ENCODE measurements around the gene PHOX2A.
A peak's percentile ranks its signal among the peaks of the same experiment; 100 is the strongest.

PHOX2A gene

DNA sequence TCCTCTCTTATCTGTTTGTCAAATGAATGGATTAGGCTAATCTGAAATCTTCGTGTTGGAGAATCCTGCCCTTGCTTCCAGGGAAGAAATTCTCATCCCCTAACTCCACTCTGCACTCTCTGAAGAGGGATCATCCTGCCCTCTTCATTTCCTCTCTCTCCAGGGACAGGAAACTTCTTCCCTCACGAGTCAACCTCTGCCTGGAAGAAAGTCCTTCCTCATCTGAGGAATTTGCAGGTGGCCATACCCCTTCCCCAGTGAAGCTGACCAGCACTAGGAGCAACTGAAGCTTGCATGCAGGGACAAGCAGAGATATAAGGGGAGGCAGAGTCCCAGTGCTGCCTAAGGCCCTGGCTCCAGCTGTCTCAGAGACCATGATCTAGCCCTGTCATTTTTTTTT, 3.6 kb upstream of the PHOX2A start:
- DNase-seq = no peak

DNA sequence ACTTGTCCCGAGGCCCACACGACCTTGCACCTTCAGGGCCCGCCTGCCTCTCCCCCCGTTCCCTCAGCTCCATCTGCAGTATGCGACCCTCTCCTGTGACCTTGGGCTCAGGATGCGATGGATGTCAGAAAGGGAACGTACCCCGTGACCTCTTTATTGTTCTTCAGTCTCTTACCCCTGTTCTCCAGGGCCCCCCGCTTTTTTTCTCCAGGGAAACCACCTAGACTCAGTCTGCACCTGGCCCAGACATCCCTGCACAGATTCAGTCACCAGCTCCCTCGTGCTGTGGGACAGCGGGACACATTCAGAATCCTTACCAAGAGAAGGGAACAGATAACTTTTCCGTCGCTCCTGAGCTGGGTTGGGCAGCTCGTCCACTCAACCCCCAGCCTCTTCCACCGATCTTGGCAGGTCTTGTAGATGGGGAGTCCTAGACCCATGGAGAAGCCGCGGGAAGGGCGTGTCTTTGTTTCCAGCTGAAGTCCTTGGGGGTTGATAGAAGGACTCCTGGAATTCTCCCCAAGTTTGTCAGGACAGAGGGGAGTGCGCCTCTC, 1.4 kb upstream of the PHOX2A start:
- peak in 1 of 2 donors; percentile 5 for DNase-seq

DNA sequence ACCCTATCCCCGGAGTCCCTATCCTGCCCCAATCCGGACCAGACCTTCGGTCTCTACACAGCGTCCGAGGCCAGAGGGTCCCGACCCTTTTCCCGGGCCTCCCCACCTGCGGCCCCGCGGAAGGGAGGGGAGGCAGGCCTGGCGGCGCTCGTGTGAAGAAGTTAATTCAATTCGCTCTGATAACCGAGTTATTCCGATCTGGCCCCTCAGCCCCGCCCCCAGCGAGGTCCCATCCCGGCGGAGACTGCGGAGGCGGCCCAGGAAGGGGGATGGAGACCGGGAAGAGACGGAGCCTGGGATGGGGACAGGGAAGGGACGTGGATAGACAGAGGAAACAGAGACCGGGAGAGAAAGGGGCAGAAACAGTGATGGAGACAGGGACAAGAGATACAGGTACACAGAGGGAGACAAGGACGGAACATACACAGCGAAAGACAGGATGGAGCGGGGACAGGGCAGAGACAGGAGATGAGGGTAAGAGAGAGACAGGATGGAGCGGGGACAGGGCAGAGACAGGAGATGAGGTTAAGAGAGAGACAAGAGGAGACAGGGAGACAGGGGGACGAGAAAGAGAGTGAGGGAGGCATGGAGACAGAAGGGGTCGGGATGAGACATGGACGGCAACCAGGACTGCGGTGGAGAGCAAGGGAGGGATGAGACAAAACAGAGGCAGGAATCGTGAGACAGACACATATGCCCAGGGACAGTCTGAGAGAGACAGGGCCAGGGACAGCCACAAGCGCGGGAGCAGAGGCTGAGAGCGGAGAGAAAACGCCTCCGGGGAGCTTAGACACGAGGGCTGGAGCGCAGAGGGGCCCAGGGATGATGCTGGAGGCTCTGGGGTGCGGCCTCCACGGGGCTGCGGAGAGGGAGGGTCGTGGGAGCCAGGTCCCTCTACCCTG, 636 bp upstream of the PHOX2A start:
- peak in 1 of 2 donors; percentile 10 for DNase-seq

DNA sequence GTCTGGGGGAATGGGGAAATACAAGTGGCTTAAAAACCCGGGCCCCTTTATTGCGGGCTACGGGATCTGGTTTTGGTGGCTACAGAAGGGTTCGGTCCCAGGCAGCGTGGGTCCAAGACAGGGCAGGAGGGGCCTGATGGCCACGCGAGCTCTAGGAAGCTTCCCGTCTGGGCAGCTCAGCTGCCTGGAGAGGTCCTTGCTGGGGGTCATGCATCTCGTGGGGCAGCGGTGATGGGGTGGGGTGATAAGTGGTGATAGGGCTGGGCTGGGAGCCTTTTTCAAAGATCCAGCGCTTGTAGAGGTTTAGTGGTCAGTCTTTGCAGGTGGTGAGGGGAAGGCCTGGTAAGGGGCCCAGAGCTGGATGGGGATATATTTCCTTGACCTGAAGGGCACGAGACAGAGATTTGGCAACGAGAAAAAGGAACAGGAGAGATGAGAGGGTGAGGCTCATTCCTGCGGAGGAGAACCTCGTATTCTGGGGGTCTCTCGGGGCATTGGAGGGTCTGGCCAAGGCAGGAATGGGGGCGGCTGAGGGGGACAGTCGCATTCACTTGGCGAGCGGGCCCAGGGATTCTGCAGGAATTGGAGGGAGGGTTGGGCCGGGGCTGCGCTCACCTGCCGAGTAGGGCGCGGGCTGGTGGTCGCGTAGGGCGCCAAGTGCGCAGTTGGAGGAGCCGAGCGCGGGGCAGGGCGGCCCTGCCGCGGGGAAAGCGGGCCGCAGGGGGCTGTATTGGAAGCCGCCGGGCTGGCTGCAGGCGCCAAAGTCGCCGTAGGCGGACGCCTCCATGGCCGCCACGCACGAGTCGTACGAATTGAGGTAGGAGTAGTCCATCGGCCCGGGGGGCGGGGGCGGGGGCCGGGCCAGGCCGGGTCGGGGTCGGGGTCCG, 560 bp downstream of the PHOX2A start:
- peak in 1 of 2 donors; percentile 8 for DNase-seq

DNA sequence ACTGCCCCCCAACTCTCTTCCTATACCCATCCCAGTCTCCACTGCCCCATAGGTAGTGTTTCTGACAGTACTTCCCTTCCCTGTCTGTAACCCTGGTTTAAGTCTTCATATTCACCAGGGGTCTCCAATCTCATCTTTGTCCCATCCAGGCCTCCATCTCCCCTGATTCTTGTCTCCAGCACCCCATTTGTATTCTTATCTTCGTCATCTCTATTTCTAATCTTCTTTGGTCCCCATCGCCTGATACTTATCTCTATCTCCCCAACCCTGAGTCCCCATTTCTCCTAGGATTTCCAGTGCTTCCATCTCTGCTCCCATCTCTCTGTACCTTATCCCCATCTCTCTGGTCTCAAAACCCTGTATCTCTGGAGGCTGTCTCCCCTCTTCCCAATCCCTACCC, 1.8 kb downstream of the PHOX2A start:
- DNase-seq = no peak

DNA sequence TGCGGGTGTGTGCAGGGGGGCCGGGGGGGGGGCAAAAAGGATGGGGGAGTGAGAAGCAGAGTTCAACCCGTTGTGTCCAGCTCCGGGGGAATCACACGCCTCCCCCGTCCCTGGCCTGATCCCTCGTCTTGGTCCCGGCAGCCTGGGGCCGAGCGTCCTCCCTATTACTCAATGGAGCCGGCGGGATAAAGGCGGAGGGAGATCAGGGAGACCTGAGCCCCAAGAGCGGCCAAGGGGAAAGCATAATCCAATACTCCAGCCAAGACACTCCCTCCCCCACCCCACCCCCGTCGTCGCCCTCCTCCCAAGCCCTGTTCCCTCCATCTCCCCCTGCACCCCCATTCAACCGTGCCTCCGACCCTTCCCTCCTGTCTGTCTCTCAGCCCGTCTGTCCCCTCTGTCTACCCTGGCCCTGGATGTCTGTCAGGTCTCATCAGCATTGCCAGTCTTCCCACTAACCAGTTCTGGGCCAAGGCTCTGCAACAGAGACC, 2.6 kb downstream of the PHOX2A start:
- DNase-seq = no peak

DNA sequence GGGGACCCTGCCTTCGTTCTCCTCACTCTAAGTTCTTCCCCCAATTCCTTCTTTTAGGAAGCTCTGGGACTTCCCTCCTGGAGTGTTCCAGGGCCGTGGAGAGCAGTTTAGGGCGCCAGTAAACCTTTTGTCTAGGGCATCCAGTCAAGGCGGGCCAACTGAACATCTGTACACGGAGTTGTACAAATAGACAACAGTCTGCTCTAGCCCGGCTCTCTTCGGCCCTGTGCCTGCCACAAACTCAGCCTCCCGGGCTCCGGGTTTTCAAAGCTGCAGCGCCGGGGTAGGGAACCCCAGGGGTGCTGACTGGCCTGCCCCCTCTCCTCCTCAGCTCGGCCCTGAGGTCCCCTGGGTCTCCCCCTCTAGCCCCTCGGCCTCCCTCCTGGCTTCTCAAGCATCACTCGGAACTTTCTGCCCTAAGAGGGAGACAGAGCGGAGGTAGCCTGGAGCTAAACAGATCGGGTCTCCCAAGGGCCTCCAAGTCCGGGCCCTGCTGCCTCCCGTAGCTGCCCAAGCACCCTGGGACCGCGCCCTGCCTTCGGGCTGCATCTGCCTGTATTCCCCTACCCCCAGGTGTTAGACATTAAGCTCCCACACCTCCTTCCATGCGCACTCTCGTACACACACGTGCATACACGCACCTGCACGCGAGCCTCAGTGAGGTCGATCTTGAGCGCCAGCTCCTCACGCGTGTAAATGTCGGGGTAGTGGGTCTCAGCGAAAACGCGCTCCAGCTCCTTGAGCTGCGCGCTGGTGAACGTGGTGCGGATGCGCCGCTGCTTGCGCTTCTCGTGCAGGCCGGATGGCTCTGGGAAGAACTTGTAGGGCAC, 3.3 kb downstream of the PHOX2A start:
- peak in 1 of 2 donors; percentile 10 for DNase-seq

DNA sequence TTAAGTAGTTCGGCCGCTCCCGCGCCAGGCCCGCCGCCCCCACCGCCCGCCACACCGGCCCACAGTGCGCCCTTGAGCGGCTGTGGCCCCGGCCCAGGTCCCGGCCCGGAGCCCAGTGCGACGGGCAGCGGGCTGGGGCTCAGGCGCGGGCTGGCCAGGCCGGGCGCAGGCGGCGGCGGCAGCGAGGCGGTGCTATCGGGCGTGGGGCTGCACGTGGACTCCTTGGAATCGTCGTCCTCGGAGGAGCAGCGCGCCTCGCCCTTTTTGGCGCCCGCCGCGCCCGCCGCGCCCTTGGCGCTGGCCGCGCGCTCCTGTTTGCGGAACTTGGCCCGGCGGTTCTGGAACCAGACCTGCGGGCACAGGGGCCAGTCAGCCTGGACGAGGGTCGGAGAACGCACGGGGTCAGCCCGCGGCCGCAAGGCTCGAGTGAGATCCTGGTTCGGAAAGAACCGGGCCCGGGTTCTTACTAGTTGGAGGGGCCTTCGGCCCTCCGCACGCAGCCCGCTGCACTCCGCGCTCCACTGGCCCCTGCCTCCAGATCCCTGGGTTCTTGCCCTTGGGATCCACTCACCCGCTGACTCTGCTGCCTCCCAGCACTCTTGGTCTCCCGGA, 4.0 kb downstream of the PHOX2A start:
- DNase-seq = peak in 1 of 2 donors; percentile 43

DNA sequence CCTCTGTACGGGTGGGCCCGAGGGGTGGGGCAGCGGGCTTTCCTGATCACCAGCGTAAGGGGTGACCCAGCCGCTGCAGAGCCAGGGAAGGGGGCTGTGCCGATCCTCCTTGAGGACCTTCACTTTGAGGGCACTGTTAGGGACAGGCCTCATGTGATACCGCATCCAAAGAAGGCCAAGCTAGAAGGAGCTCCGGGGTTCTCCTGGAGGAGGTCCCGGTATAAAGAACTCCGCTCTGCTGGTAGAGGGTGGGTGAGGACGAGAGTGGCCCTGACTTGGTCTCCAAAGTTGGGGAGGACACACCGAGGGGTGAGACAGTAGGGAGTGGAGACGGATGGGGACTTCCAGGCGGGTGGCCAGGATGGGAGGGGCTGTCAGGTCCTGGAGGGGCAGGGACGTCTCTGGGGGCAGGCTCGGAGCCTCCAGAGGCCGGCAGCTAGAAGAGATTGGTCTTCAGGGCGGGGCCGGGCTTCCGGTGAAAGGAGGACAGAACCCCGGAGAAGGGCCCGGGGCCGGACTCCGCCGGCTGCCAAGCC, 4.6 kb downstream of the PHOX2A start:
- DNase-seq = peak in 1 of 2 donors; percentile 11

DNA sequence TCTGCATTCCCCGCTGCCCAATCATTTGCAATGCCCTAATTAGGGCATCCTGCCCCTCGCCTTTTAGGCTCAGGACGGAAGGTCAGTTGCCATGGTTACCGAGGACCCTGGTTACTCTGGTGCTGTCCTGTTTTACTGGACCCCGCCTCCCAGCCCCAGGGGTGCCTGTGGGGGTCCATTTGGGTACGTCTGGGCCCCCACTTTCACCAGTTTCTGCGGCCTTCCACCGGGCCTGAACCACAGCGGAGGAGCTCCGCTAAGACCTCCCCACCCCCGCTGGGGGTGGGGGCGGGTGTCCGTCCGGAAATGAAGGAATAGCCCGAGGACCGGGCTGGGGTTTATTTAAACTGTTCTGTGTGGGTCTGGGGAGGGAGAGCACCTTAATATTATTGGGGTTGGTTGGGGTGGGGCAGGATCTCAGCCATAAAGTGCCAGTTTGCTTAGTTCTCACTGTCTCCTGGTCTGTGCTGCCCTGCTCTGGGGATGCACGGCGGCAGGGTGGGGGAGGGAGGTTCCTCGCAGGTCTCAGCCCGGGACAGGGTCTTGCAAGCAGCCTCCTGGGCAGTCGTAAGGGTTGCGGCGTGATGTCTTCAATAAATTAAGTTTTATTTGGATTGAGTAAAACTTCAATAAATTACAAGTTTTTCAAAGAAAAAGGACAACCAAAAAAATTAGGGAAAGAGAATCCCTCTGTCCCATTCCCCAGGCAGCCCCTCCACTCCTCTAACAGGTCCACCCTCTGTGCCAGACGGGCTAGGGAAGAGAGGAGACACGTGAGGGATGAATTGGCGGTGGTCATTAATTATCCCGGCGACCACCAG, 5.3 kb downstream of the PHOX2A start:
- peak in 1 of 2 donors; percentile 4 for DNase-seq

DNA sequence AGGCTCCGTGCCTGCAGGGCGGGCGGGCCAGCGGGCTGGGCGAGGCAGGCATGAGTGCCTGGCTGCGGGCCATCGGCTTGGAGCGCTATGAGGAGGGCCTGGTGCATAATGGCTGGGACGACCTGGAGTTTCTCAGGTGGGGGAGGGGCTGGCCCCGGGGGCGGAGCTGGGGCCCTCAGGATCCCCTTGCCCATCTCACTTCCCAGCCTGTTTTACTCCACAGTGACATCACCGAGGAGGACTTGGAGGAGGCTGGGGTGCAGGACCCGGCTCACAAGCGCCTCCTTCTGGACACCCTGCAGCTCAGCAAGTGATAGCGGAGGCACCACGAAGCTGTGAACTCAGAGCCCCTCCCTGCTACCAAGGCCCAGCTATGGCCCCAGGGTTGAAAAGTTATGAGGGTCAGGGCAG, 5.9 kb downstream of the PHOX2A start:
- DNase-seq = peak; percentile 55 to 58

DNA sequence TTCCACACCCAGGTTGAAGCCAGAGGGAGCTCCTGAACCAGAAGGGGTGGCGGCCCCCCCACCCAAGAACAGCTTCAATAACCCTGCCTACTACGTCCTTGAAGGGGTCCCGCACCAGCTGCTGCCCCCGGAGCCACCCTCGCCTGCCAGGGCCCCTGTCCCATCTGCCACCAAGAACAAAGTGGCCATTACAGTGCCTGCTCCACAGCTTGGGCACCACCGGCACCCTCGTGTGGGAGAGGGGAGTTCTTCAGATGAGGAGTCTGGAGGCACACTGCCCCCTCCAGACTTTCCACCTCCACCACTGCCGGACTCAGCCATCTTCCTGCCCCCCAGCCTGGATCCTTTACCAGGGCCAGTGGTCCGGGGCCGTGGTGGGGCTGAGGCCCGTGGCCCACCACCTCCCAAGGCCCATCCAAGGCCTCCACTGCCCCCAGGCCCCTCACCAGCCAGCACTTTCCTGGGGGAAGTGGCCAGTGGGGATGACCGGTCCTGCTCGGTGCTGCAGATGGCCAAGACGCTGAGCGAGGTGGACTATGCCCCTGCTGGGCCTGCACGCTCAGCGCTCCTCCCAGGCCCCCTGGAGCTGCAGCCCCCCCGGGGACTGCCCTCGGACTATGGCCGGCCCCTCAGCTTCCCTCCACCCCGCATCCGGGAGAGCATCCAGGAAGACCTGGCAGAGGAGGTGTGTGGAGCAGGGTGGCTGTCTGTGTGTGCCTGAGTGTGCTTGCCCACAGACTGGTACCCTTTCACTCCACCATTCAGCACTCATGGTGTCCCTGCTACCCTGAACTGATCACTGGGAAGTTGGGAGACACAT, 6.7 kb downstream of the PHOX2A start:
- DNase-seq = peak in 1 of 2 donors; percentile 6

DNA sequence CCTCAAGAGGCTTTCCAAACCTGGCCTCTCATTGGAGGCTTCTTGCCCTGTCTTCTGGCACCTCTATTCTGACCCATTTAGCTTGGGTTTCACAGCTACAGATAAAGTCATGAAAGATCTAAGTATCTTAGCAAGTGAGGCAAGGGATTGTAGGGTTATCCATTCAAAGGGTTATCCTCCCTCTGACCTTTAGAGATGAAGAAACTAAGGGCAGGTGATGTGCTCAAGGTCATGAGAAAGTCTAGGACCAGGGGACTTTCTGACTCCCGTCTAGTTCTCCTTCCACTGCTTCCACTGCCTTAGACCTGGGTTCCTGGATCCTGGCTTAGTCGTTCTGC, 7.2 kb downstream of the PHOX2A start:
- DNase-seq = no peak

DNA sequence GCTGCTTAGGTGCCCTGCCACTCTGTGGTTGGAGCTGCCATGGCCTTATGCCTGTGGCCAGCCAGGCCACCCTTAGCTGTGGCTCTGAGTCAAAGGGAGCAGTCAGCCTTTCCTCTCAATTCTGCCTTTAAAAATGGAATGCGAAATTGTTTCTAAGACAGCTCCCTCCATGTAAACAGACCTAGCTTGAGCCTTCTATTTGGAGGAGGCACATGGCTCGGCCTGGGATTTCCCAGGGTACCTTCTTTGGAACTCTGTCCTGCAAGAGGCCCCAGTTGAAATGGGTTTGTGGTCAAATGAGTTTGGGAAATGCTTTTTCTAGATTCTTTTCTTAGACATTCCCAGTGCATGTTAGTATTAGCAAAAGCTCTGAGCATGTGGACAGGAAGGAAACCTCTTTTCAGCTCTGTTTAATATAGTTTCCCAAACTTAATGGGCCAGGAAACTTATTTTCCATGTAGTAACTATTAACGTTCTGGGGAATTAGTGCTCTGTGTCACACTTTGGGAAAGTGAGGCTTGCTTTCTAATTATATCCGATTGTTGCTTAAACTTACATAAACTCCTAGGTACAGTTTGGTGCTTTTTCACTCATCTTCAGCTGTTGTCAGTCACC, 7.8 kb downstream of the PHOX2A start:
- DNase-seq = no peak

DNA sequence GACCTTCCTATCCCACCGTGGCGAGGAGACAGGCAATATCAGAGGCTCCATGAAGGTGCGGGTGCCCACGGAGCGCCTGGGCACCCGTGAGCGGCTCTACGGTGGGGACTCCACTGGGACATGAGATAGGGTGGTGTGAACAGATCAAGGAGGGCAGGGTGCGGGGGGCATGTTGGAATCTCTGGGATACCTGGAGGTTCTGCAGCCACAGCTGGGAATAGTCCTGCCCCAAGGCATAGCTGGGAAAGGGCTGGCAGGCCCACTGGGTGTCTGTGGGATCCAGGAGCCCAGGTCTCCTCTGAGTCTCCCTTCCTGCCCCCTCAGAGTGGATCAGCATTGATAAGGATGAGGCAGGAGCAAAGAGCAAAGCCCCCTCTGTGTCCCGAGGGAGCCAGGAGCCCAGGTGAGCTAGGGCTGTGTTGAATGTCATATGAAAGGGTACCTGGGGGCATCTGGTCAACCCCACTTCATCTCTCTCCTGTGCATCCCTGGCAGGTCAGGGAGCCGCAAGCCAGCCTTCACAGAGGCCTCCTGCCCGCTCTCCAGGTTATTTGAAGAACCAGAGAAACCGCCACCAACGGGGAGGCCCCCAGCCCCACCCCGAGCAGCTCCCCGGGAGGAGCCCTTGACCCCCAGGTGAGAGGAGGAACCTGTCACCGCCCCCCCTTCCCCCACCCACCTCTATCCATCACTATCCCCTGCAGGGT, 8.5 kb downstream of the PHOX2A start:
- peak in 1 of 2 donors; percentile 6 for DNase-seq

DNA sequence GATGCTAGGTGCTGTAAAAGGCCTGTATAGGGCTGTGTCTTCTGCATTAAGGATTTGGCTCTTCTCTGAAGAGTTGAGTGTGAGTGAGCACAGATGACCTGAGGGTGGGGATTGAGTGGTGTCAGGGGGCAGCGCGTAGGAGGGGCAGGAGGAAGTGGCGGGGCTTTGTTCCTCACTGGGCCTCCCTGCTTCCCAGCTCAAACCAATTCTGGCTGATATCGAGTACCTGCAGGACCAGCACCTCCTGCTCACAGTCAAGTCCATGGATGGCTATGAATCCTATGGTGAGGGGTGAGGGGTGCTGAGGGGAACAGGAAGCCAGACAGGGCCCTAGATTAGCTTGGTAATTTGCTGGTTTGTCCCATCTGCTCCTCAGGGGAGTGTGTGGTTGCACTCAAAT, 9.1 kb downstream of the PHOX2A start:
- DNase-seq = peak in 1 of 2 donors; percentile 3

DNA sequence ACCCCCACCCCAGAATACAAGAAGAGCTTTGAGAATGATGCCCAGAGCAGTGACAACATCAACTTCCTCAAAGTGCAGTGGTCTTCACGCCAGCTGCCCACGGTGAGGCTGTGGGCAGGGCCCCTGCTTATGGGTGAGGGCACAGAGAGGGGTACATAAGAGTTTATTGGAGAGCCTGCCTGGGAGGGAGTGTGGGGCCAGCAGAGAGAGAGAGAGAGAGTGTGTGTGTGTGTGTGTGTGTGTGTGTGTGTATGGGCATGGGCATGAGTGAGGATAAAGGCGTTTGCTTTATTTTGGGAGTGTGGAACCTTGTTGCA, 9.5 kb downstream of the PHOX2A start:
- no peak for DNase-seq

DNA sequence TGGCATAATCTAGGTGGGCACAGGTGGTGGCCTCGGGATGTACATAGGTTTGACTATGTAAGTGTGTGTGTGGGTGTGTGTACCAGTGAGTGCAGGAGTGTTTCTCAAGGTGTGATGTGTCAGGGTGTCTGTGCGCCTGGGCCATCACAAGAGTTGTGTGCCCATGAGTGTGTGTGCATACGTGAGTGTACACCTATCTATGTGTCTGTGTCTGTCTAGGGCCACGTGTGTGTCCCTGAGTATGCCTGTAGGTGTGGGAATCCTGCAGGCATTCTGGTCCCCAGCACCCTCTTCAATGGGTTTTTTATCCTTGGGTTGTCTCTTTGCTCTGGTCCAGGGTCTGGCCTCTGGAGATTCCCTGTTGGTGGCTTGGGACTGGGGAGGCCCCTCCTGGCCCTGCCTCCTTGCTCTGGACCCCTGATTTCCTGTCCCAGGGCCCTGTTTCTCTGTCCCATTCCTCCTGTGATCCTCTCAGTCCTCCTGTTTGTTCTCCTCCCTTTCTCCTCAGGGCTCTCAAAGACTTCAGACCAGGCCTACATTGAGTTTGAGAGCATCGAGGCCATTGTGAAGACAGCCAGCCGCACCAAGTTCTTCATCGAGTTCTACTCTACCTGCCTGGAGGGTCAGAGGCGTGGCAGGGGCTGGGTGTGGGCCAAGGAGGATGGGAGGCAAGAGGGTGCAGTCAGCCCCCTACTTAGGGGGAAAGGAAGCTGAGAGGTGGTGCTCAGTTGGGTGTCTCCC, 10.0 kb downstream of the PHOX2A start:
- peak in 1 of 2 donors; percentile 5 for DNase-seq

All from CD4-positive, alpha-beta T cell treated with Interleukin-4 for 1 hour (primary cell).